ENCODE data around the gene PPP1R14B.

- TF ChIP-seq CTCF (conservative IDR thresholded peaks at IDR 0.05) = no peak
- no peak for TF ChIP-seq ZFX (IDR thresholded peaks at IDR 0.05)
Measured at GRCh38 chr11:64219354-64219684, 27.4 kb downstream of the PPP1R14B start.

Measured in C4-2B (cell line).